22Rv1 (cell line): ENCODE data around the gene TMEM95.

ENCODE experiments used
- ZFX ChIP-seq: fragments of 450-650 bp; IDR thresholded peaks from 2 replicates; pipeline ENCODE4 v1.6.1; 2017; ENCODE audit warnings: antibody characterized with exemption, borderline replicate concordance
- TF ChIP-seq, protein P1 (sequence below): fragments of 450-650 bp; IDR thresholded peaks from 2 replicates; pipeline ENCODE4 v1.5.1; 2017; ENCODE audit warnings: mild to moderate bottlenecking

DNA sequence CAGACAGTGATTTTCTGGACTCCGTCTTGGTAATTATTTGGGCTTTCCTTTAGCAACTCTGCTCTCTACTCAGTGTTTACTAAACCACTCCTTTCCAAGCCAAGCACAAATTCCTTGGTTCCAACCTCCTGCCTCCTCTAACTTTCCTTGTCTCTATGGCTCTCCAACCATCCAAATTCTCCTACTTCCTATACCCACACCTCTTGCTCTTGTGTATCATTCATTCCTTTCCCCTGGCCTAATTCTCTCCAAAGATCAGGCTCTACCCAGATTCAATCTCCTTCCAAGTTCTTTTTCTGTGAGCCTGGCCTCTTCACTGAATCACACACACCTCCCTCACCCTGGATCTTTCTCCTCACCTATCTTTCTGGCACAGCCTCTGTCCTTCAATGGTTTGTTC lies 26.9 kb upstream of the TMEM95 start:
- TF ChIP-seq, protein P1, sequence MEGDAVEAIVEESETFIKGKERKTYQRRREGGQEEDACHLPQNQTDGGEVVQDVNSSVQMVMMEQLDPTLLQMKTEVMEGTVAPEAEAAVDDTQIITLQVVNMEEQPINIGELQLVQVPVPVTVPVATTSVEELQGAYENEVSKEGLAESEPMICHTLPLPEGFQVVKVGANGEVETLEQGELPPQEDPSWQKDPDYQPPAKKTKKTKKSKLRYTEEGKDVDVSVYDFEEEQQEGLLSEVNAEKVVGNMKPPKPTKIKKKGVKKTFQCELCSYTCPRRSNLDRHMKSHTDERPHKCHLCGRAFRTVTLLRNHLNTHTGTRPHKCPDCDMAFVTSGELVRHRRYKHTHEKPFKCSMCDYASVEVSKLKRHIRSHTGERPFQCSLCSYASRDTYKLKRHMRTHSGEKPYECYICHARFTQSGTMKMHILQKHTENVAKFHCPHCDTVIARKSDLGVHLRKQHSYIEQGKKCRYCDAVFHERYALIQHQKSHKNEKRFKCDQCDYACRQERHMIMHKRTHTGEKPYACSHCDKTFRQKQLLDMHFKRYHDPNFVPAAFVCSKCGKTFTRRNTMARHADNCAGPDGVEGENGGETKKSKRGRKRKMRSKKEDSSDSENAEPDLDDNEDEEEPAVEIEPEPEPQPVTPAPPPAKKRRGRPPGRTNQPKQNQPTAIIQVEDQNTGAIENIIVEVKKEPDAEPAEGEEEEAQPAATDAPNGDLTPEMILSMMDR = no peak
- no peak for TF ChIP-seq ZFX
